ACC112 (cell line): Measurements from ENCODE around the gene PSEN2.
A peak's percentile ranks its signal among the peaks of the same experiment; 100 is the strongest.

Source experiments
- H2AFZ ChIP-seq: fragments of 200-600 bp; sonication (generic); one replicate; pipeline ENCODE4 v1.6.0; 2017; ENCODE audit warnings: antibody characterized with exemption, low read length; ENCODE audit not compliant: unreplicated experiment
- H3K27ac ChIP-seq: fragments of 200-600 bp; sonication (generic); 2 replicates; pipeline ENCODE4 v1.5.1; 2014; ENCODE audit warnings: low read depth, mild to moderate bottlenecking, antibody characterized with exemption, low read length, moderate library complexity
- H3K27me3 ChIP-seq: fragments of 200-600 bp; sonication (generic); 2 replicates; pipeline ENCODE4 v1.6.1; 2014; ENCODE audit warnings: mild to moderate bottlenecking, antibody characterized with exemption, low read length, moderate library complexity, mixed read lengths; ENCODE audit not compliant: insufficient read depth
- H3K36me3 ChIP-seq: fragments of 200-600 bp; sonication (generic); 2 replicates; pipeline ENCODE4 v1.6.1; 2016; ENCODE audit warnings: mild to moderate bottlenecking, antibody characterized with exemption, low read length, moderate library complexity, mixed read lengths; ENCODE audit not compliant: insufficient read depth
- H3K4me1 ChIP-seq: fragments of 200-600 bp; sonication (generic); one replicate; pipeline ENCODE4 v1.6.1; 2016; ENCODE audit warnings: low read length, mixed read lengths; ENCODE audit not compliant: insufficient read depth, unreplicated experiment, control insufficient read depth
- H3K4me3 ChIP-seq: fragments of 200-600 bp; sonication (generic); 2 replicates; pipeline ENCODE4 v1.5.1; 2014; ENCODE audit warnings: mild to moderate bottlenecking, low read depth, low read length
- H3K79me2 ChIP-seq: fragments of 200-600 bp; sonication (generic); one replicate; pipeline ENCODE4 v1.6.0; 2016; ENCODE audit warnings: low read length; ENCODE audit not compliant: control insufficient read depth, unreplicated experiment, insufficient read depth

Gene PSEN2

GRCh38 chr1:226870401-226871279 lies at the start of gene PSEN2:
Gene PSEN2, plus strand, starts transcription at chr1:226870616. Its CDS starts 11,292 bp downstream, at chr1:226881908.
- peak within 1 kb of the TSS; percentile 91 for H3K4me3 ChIP-seq
- peaks cover 22% of the 10 kb centered on the region for H3K4me1 ChIP-seq
- no peaks in the 10 kb centered on the region for H3K27me3 ChIP-seq
- H2AFZ ChIP-seq = peak within 1 kb of the TSS; percentile 88
- H3K79me2 ChIP-seq = peaks cover 7% of the 10 kb centered on the region
- H3K27ac ChIP-seq = no peak within 1 kb of the TSS
- H3K36me3 ChIP-seq = 0 out of 2 replicates have a peak, but pooled peaks cover 3% of the 10 kb centered on the region

DNA sequence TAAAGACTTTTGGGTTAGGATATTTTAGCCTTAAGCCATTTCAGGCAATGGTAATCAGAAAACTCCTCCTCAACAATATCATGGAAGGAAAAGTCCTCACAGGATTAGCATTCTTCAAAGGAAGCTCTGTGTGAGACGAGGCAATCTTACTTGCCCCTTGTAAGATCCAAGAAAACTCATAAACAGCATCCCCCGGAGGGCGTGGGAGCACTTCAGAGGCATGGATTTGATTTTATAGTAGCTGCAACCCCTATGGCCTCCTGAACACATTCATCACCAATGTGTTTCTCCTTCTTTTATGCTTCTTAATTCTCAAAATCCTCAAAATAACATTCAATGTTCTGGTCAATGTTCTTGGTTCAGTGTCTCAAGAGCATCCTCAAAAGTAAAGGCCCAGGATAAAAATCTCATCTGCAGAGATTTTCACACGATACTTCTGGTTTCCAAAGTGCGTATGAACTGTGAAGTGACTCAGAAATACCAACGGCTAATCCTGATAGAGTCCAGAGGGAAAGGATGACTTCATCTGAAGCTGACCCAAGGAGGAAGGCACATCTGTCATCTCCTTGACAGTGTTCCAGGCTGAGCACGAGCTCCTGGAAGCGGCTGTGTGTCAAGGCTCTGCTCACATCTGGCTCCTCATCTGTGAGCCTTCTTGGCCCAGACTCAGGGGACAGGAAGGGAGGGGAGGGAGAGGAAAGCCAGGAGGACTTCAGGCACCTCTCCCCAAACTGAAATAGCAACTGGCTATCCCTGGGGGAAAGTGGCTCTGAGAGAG lies 49.3 kb upstream of the PSEN2 start:
- no peaks in the 10 kb centered on the region for H3K27me3 ChIP-seq
- H3K27ac ChIP-seq = peak overlapping the region; percentile 50; the same call in 1 of the 2 replicates
- H2AFZ ChIP-seq = peak overlapping the region; percentile 33
- H3K4me3 ChIP-seq = no peak overlapping the region
- H3K4me1 ChIP-seq = peaks cover 13% of the 10 kb centered on the region
- H3K36me3 ChIP-seq = no peaks in the 10 kb centered on the region
- no peaks in the 10 kb centered on the region for H3K79me2 ChIP-seq

DNA sequence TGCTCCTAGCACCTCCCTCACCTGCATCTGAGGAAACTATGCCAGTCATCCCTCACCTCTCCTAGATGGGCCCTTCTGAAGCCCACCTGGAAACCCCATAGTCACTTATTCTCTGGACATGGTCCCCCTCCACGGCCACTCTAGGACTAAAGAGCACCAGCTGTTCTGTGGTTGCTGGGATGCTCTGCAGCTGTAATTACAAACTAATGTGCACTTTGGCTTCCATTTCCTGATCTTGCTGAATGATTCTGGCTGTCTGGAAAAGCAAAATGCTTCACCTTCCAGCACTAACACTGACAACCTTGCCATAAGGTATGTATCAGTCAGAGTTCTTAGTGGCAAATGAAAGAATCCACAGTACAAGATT lies 48.7 kb upstream of the PSEN2 start:
- H3K4me1 ChIP-seq = peaks cover 13% of the 10 kb centered on the region
- H3K36me3 ChIP-seq = no peaks in the 10 kb centered on the region
- H3K79me2 ChIP-seq = no peaks in the 10 kb centered on the region
- H3K27ac ChIP-seq = peak overlapping the region; percentile 11; the same call in 1 of the 2 replicates
- H2AFZ ChIP-seq = no peak overlapping the region
- no peaks in the 10 kb centered on the region for H3K27me3 ChIP-seq
- no peak overlapping the region for H3K4me3 ChIP-seq

DNA sequence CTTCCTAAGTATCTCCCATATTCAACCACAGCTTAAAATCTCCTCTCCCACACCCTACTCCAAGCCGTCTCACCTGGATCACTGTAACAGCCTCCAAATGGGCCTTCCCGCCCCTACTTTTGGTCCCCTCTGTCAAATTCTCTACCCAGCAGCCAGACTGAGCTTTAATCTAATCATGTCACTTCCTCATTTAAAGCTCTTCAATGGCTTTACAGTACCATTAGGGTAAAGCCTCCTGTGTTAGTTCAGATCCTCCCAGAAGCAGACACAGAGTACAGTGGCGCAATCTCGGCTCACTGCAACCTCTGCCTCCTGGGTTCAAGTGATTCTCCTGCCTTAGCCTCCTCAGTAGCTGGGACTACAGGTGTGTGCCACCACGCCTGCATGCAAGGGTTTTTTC lies 46.8 kb upstream of the PSEN2 start:
- H3K27me3 ChIP-seq = no peaks in the 10 kb centered on the region
- no peak overlapping the region for H3K4me3 ChIP-seq
- H3K4me1 ChIP-seq = peaks cover 19% of the 10 kb centered on the region
- no peak overlapping the region for H2AFZ ChIP-seq
- H3K79me2 ChIP-seq = no peaks in the 10 kb centered on the region
- no peaks in the 10 kb centered on the region for H3K36me3 ChIP-seq
- no peak overlapping the region for H3K27ac ChIP-seq

DNA sequence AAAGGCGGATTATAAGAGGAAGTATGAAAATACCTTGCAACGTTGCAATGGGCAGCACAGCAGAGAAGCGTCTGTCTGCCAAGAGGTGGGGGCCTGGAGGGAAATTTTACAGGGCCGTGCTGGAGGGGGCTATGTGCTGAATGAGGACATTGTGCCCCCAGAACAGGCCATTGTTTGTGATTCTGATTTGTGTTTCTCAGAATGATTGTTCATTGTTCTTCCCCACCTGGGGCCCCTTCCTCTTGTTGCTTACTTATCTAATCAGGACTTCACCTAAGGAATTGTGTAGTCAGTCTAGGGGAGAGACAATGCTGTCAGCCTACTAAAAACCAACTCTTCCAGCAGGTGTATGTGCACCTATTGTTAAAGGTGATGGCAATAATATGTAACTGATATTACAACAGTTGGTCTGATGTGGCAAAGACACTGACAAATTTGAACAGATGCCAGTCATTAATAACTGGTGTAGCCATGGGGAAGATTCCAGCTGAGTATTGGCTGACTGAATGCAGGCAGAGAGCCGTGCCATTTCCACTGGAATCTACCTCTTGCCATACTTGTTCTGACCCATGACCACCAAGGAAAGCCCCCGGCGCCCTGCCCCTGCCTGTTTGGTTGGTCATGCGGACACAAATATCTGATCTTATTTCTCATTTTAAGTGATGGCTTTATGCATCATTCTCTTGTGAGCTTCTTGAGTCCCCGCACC lies 45.2 kb upstream of the PSEN2 start:
- H3K36me3 ChIP-seq = no peaks in the 10 kb centered on the region
- H3K4me3 ChIP-seq = no peak overlapping the region
- H3K79me2 ChIP-seq = no peaks in the 10 kb centered on the region
- H3K27me3 ChIP-seq = no peaks in the 10 kb centered on the region
- H2AFZ ChIP-seq = no peak overlapping the region
- no peak overlapping the region for H3K27ac ChIP-seq
- peaks cover 19% of the 10 kb centered on the region for H3K4me1 ChIP-seq

- H2AFZ ChIP-seq = no peak overlapping the region
- peaks cover 17% of the 10 kb centered on the region for H3K4me1 ChIP-seq
- no peaks in the 10 kb centered on the region for H3K36me3 ChIP-seq
- no peaks in the 10 kb centered on the region for H3K79me2 ChIP-seq
- no peaks in the 10 kb centered on the region for H3K27me3 ChIP-seq
- no peak overlapping the region for H3K27ac ChIP-seq
- no peak overlapping the region for H3K4me3 ChIP-seq
Measured at GRCh38 chr1:226825746-226826100, 44.7 kb upstream of the PSEN2 start.

DNA sequence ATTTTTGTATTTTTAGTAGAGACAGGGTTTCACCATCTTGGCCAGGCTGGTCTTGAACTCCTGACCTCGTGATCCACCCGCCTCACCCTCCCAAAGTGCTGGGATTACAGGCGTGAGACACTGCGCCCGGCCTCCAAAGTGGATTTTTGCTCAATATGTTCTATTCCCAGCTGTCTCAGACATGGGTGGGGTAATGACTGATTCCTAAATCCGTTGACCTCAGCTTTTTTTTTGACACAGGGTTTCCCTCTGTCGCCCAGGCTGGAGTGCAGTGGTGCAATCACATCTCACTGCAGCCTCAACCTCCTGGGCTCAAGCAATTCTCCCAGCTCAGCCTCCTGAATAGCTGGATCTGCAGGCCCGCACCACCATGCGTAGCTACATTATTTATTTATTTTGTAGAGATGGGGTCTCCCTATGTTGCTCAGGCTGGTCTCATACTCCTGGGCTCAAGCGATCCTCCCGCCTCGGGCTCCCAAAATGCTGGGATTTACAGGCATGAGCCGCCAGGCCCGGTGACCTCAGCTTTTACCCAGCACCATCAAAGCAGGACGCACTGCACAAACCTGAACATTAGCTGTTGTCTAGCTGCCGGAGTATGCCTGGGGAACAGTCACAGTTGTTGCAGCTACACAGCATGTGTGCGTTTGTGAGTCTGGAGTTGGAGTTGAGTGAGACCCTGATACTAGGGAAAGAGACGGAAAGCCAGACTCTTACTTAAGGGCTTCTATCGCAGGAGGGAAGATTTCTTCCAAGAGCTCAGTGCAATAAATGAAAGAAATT lies 43.7 kb upstream of the PSEN2 start:
- no peaks in the 10 kb centered on the region for H3K36me3 ChIP-seq
- H3K79me2 ChIP-seq = no peaks in the 10 kb centered on the region
- no peak overlapping the region for H3K27ac ChIP-seq
- H2AFZ ChIP-seq = no peak overlapping the region
- H3K4me3 ChIP-seq = no peak overlapping the region
- H3K4me1 ChIP-seq = peaks cover 10% of the 10 kb centered on the region
- H3K27me3 ChIP-seq = no peaks in the 10 kb centered on the region

DNA sequence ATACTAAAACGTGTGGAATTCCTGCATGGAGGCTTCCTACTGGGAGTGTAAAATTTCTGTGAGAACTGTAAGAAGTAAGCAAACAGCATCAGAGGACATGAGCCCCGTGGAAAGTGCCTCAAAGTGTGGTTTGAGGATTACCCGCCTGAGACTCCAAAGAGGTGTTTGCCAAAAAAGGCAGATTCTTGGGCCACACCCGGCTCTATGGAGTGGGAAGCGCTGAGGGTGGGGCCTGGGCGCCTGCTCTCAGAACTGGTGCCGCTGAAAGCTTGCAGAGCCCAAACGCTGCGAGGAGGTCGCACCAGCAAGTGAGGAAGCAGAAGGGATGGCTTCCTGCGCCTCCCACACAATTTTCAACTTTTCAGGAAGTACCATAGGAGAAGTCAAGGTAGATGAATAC lies 43.0 kb upstream of the PSEN2 start:
- H2AFZ ChIP-seq = peak overlapping the region; percentile 96
- H3K4me1 ChIP-seq = peaks cover 7% of the 10 kb centered on the region
- H3K4me3 ChIP-seq = no peak overlapping the region

GRCh38 chr1:226827968-226828513 lies 42.4 kb upstream of the PSEN2 start:
- Histone ChIP-seq H3K4me3 (no peak overlapping the region), H3K36me3 (no peaks in the 10 kb centered on the region), H3K27me3 (no peaks in the 10 kb centered on the region), H2AFZ (peak overlapping the region; percentile 96), H3K27ac (peak overlapping the region; percentile 36; the same call in 1 of the 2 replicates), H3K79me2 (no peaks in the 10 kb centered on the region), H3K4me1 (peaks cover 7% of the 10 kb centered on the region)

More for the DNA sequence above, 43.0 kb upstream of the PSEN2 start:
- Histone ChIP-seq H3K27ac (peak overlapping the region; percentile 36; the same call in 1 of the 2 replicates), H3K36me3 (no peaks in the 10 kb centered on the region), H3K79me2 (no peaks in the 10 kb centered on the region), H3K27me3 (no peaks in the 10 kb centered on the region)
